ENCODE data around the gene CYP2A6.
A peak's percentile ranks its signal among the peaks of the same experiment; 100 is the strongest.
"Not testable (repeated sequence)": the region's sequence is repeated elsewhere in the genome, so short reads cannot be mapped to it uniquely, and the experiment has no call there.

The CYP2A6 gene

GRCh38 chr19:40843653-40844052 lies 6.6 kb downstream of the CYP2A6 start:
- DNase-seq = peak in 3 of 4 experiments; percentile 20 to 72 (median 25)

- DNase-seq = not testable (repeated sequence)
These were observed 7.1 kb downstream of the CYP2A6 start for GRCh38 chr19:40842997-40843652.

- not testable (repeated sequence) for DNase-seq
These were observed 8.2 kb downstream of the CYP2A6 start for GRCh38 chr19:40842012-40842411.

GRCh38 chr19:40838477-40838876 lies 11.8 kb downstream of the CYP2A6 start:
- DNase-seq = not testable (repeated sequence)

- no peak for DNase-seq
These were observed 13.4 kb downstream of the CYP2A6 start for GRCh38 chr19:40836754-40837429.

- not testable (repeated sequence) for DNase-seq
These were observed 16.3 kb downstream of the CYP2A6 start for GRCh38 chr19:40833728-40834533.

- not testable (repeated sequence) for DNase-seq
These were observed 17.8 kb downstream of the CYP2A6 start for GRCh38 chr19:40832431-40832790.

GRCh38 chr19:40831502-40832430 lies 18.5 kb downstream of the CYP2A6 start:
- DNase-seq = no peak

GRCh38 chr19:40830741-40831140 lies 19.5 kb downstream of the CYP2A6 start:
- DNase-seq = not testable (repeated sequence)

- no peak for DNase-seq
These were observed 21.0 kb downstream of the CYP2A6 start for GRCh38 chr19:40829205-40829604.

GRCh38 chr19:40827386-40828247 lies 22.6 kb downstream of the CYP2A6 start:
- DNase-seq = no peak

- DNase-seq = peak in 2 of 4 experiments; percentile 53 to 57
These were observed 23.4 kb downstream of the CYP2A6 start for GRCh38 chr19:40826699-40827385.

GRCh38 chr19:40826312-40826698 lies 23.9 kb downstream of the CYP2A6 start:
- not testable (repeated sequence) for DNase-seq

- DNase-seq = not testable (repeated sequence)
These were observed 24.7 kb downstream of the CYP2A6 start for GRCh38 chr19:40825460-40826095.

GRCh38 chr19:40824916-40825315 lies 25.3 kb downstream of the CYP2A6 start:
- not testable (repeated sequence) for DNase-seq

- DNase-seq = not testable (repeated sequence)
These were observed 27.3 kb downstream of the CYP2A6 start for GRCh38 chr19:40822704-40823553.

GRCh38 chr19:40822161-40822560 lies 28.1 kb downstream of the CYP2A6 start:
- DNase-seq = no peak

- DNase-seq = peak in 3 of 4 experiments; percentile 35 to 62 (median 53)
These were observed 30.6 kb downstream of the CYP2A6 start for GRCh38 chr19:40819479-40820234.

Data from activated naive CD4-positive, alpha-beta T cell (primary cell).